ENCODE data around the gene RNF217.
"Not testable (repeated sequence)": the region's sequence is repeated elsewhere in the genome, so short reads cannot be mapped to it uniquely, and the experiment has no call there.

Gene RNF217

DNA sequence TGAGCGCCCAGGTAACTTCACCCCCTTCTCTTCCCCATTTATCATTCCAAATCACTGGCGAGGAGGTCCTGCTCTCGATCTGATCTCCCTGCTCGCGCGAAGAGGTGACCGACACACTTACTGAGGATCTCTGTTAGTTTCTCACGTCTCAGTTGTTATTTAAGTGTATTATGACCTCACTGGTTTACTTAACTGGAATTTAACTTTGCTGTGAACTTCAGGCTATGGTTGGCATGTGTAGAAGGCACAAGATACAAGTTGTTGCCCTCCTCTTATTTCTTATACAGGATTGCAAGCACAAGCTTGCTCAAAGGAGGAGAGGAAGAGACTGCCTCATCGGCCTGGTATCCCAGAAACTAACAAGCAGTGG, 1.2 kb downstream of the RNF217 start:
- DNase-seq, result peak; percentile 24

DNA sequence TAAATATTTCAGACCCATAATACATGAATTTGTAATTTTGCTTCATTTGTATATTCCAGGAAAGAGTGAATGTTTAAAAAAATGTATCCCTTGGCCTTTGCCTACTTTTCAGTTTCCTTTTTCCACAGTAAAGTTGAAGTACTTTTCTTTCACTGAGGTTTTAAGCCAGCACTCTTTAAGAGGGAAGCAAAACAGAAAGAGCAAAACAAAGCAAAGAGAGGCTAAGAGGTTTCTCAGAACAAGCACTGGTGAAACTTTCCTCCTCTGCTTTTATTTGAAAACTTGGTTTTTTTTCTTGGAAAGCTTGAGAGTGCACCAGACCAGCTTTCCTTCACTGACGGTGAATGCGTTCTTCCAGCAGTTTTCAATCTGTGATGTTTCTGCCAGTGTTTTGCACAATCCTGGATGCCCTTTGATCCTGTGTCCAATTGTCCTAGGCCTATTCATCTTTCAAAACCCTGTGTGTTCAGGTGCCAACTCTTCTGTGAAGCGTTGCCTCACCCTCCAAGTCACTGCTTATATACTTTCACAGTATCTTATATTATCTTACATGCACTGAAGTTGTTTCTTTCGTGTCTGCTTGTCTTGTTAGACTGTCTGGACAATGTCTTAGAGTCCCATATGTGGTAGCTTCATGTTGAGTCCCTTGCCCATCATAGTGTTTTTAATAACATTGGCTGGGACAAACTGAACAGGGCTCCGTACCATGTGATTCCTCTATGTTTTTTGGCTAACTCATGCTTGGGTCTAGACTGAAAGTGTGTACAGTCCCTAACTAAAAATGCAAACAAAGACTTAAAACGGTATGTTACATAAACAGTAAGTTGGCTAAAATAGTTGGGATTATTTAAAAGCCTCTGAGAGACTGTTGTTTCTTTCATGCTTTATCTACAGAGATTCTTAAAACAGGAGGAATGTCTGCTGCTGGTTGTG, 1.9 kb downstream of the RNF217 start:
- DNase-seq, result no peak

DNA sequence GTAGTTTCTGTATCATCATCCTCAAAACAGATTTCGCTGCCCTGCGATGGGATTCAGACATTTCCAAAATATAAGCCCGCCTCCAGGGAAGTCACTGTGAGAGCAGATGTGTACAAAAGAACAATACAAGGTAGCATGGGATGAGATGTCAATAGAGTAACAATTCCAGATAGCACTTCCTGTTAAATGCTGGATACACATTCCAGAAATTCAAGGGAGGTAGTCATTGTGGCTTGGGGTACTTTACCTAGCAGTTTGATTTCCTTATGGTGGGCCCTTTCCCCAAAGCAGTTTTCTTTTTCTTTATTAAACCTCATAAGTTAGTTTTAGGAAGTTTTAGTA, 2.5 kb downstream of the RNF217 start:
- DNase-seq, result no peak

DNA sequence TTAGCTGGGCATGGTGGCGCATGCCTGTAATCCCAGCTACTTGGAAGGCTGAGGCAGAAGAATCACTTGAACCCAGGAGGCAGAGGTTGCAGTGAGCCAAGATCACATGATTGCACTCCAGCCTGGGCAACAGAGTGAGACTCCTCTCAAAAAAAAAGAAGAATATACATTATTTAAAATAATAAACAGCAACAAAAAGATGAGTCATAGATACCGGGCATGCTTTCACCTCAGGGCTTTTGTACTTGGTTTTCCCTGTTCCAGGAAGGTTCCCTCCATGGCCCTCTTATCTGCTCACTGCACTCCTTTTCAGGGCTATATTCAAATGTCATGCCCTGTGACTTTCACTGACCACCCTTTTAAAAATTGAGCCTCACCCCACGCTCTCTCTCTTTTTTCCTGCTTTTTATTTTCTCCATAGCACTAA, 3.2 kb downstream of the RNF217 start:
- not testable (repeated sequence) for DNase-seq

DNA sequence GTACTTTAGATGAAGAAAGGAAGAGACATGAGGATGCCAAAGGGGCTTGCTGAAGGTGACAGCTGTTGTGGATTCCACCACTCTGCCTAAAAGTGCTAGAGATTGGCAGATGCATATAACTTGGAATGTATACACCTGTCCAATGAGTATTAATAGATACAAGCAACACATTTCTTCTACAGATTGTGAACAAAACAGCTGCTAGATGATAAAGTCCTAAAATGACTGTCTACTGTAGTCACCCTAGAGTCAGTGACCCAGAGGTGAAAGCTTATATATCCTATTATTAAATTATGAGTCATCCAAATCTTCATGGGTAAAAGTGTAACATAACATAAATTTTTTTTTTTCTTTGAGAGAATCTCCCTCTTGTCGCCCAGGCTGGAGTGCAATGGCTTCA, 5.2 kb downstream of the RNF217 start:
- DNase-seq, result no peak

DNA sequence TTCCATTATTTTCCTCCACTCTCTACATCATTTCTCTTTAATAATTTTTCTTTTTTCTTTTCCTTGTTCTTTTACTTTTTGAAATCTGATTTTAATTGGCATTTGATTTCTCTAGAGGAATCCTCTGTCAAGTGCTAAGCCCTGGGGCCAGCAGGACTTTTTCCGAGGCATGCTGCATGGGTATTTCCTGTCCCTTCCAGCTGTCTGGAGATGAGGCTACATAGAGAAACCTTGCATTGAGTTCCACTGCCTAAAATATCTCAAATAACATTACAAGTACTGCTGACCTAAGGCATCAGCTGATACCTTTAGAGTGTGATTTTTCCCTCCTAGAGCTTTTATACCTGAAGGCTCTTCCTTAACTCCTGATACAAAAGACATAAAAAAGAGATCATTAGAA, 6.2 kb downstream of the RNF217 start:
- no peak for DNase-seq

DNA sequence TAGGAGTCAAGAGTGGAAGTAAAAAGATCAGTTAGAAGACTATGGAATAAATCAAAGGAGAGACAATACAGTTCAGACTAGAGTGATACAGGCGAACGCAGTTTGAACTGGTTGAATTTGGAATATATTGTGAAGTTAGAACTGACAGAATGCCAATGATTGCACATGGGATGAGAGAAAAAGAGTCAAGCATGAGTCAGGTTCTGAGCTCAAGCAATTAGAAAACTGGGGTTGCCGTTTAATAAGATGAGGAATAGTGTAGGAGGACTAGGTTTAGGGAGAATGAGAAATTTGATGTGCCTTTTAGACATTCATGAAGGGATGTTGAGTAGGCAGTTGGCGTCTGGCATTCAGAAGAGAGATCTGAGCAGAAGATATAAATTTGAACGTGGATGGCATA, 8.0 kb downstream of the RNF217 start:
- DNase-seq, result no peak

DNA sequence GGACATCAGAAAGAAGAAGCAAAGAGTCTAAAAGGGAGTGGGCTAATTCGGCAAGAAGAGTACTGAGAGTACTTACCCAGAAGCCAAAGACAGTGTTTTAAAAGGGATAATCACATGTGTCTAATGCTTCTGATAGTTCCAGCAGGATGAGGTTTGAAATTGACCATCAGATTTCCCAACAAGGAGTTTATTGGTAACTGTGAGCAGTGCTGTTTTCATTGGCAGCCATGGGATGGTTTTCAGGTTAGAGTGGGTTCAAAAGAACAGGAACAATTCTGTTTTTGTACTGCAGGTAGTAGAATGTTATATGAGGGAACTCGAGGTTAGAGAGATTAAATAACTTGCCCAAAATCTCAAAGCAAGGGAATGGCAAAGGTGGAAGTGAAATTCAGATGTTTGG, 8.5 kb downstream of the RNF217 start:
- no peak for DNase-seq

DNA sequence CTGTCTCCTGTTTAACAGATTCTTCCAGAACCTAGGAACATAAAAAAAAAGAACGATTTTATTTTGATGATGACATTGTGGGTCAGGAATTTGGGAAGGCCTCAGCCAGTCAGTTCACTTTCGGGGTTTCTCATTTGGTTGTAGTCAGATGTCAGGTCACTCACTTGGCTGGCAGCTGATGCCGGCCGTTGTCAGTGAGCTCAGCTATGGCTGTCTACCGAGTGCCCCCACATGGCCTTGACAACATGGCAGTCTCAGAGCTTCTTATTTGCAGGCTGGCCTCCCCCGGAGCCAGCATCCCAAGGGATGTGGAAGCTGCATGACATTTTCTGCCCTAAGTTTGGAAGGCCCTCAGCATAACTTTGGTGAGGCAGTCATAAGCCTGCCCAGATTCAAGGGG, 11.5 kb downstream of the RNF217 start:
- no peak for DNase-seq

DNA sequence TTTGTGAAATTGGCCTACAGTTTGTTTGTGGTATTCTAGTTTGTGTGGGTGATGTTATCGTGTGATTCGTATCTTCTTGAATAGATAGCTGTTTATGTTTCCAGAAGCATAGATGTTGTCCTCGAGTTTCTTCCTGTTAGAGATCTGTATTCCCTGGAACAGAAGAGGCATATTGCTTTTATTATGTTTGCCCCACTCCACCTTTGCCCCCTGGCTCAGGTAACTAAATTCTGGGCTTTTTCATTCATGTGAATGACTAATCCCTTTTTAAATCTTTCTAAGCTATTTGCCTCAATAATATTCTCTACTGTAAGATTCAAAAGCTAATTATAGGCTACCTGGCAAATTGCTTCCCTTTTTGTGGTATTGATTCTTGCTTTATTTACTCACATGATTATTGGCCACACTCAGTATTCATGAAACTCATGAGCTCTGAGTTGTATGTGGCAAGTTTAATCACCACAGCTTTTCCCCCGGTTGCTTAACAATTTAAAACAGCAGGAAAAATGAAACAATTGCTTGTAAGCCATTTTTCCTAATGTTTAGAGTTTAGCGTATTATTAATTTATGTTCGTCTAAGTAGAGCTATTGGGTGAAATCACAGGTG, 12.6 kb downstream of the RNF217 start:
- no peak for DNase-seq

DNA sequence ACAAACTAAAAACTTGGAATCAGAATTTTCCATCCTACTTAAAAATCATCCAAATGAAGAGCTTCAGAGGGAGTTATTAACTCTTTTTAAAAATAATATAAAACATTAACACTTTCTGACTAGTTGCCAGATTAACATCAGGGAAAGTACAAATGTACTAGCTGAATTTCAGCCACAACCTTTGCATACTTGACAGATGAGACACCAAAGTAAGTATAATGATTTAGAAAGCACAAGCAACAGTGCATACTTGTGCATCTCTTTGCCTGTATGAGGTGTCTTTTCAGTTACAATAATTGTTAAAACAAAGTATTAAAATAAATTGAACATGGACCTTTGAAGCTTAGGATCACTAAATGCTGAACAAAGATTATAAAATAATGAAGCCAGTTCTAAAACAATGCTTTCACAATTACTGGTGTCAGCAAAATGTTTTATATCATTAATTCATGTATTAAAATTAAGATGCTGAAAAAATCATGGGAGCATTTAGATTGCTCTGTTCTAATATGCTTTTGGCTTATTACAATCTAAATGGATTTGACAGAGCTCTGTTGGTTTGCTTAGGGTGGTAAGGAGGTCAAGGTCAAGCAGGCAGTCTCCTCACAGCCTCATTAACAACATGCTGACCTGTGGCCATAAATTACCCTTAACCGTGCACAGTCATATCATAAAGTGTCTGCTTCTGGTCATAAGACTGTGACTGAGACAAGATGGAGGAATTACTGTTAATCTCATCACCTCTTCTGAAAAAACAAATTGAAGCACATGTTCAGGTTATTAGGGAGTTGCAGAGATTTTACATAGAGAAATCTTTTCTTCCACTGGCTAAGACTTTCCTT, 15.1 kb downstream of the RNF217 start:
- DNase-seq, result no peak

DNA sequence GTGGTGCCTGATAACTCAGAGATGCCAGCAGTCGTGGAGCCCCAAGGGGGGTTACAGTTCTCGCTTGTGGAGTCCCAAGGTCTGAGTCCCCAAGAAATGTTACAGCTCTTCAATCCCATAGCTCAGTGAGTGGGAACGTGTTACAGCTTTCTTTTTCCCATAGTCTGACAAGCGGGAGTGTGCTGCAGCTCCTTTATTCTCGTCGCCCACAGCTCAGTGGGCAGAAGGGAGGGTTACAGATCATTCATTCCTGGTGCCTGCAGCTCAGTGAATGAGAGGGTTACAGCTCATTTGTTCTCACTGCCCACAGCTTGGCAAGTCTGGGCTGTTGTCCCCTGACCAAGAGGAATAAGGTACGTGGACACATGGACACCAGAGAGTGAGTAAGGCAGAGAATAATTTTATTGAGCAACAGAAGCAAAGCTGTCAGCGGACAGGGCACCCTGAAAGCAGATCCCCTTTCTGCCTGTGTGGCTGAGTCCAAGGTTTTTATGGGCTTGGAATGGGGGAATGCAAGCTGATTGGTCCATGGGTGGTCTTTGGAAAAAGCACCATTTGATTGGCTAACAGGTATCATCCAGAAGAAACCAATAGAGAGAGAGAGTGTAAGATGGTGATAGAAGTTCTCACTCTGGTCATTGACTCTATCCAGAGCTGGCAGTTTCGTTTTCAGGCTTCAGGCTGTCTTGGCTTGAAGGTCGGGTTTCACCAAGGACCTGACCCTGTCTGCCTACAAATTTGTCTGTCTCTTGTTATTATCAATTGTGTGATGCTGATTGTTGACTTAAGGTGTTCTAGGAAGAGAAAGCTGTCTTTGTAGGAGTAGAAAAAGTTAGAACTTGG, 16.4 kb downstream of the RNF217 start:
- DNase-seq, result no peak

DNA sequence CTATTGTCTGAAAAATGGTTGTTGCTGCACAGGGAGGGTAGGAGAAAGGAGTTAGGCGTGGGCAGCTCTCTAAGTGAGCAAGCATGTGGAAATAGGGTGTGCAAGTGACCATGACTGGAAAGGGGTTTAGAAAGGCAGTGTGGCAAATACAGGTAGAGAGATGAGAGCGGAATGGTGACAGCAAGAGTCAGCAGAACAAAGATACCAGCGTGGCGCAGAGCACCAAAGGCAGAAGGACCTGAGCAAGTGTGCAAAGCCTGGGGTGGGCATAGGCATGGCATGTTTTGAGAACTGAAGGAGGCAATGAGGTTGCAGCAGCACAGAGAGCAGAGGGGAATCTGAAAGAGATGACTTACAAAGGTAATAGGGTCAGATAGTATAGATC, 17.0 kb downstream of the RNF217 start:
- no peak for DNase-seq

DNA sequence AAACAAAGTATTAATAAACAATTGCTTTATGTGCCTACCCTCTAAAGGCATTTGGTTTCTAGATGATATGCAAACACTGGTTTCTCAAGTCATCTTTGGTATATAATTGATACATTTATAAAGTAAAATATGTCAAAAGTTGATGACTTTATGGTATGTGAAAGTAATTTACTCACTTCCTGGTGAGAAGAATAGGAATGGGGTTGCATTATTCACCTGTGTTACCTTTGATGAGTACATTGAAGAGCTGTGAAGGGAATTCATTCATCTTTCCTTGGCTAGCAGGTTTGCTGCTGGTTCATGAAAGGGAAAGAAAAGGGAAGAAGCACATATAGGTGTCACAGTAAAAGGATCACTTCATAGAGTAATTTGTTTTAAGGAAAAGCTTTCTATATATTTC, 20.4 kb downstream of the RNF217 start:
- no peak for DNase-seq

DNA sequence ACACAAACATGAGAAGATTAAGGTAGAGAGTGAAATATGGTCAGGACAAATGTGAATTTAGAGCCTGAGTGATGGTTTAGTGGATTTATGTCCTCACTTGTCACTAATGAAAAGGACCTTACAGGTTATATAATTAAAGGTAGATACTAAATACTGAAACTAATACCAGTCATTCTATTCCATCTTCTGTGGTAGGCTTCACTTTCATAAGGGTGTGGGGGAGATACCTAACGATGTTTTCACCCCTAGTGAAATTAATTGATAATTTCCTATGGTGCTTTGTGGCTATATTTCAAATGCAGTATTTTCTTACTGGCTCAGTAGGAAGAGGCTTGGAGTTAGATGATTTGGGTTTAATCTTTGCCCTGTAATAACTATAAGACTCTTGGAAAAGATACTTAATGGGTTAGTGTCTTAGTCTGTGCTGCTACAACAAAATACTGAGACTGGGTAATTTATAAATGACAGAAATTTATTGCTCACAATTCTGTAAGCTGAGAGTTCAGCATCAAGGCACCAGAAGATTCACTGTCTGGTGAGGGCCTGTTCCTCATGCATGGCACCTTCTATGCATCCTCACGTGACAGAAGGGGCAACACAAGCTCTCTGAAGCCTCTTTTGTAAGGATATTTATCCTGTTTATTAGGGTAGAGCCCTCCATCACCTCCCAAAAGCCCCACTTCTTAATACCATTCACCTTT, 21.3 kb downstream of the RNF217 start:
- DNase-seq, result no peak

DNA sequence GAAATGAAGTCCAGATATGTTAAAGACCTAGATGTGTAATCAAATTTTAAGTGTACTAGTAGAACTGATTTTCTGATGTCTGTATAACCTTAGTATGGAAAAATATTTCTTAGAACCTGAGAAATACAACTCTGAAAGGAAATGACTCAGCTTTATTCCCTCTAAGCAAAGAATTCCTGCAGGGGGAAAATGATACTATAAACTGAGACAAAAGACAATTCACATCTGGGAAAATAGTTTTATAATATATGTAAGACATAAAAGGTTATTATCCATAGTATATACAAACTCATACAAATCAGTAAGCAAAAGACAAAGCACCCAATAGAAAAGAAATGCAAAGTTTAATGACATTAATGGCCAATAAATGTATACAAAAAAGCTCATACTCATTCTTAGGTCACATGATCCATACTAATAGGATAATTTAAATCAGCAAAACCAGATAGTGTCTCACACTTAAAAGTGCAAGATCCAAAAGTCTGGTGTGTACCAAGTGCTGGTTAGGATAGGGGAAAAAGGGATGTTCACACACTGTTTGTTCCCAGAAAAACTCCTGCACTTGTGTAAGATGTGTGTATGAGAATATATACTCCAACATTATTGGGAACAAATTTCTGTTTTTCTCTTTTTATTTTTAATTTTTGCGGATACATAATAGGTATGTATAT, 22.6 kb downstream of the RNF217 start:
- DNase-seq, result no peak

DNA sequence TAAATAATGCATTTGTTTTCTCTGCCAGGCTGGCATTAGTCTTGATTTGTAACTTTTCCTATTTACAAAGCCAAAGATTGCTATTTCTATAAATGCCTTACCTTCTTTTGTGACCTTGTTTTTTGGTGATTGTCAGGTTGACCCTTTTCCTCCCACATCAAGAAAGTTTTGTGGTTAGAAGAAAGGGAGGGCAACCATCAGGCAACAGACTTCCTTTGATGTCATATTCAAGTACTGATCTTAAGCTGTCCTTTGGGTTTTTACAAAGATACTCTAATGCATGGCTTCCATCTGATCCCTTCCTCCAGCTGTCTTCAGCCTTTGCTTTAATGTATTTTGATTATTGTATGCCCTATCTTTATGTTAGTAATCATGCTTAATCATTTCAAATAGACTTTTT, 23.9 kb downstream of the RNF217 start:
- no peak for DNase-seq

DNA sequence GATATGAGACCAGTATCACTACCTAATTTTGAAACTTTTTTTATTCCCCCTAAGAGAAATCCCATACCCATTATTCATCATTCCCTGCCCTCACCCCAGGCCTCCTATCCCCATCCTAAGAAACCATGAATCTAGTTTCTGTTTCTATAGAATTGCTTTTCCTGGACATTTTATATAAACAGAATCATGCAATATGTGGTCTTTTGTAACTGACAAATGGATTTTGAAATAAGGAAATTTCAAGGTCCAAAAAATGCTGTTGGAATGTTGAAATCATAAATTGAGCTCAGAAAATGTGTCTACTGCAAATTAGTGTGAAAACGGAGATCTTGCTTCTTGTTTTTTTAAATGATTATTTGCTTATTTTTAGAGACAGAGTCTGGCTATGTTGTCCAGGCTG, 25.1 kb downstream of the RNF217 start:
- DNase-seq, result no peak

DNA sequence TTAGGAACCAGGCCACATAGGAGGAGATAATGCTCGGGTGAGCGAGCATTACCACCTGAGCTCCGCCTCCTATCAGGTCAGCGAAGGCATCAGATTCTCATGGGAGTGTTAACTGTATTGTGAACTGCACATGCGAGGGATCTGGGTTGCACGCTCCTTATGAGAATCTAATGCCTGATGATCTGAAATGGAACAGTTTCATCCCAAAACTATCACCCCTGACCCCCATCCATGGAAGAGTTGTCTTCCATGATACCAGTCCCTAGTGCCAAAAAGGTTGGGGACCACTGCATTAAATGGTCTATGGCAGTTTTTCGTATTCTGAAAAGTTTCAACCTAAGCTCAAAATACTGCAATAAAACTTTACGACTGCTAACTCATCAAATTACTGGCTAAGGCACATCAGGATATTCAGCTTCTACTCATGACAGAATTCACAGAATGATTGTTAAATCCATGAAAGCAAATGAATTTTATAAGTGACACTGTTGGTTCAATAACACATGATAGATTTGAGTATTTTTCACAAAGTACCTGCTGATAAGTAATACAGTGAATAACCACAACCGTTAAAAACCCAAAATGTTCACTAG, 25.9 kb downstream of the RNF217 start:
- no peak for DNase-seq

DNA sequence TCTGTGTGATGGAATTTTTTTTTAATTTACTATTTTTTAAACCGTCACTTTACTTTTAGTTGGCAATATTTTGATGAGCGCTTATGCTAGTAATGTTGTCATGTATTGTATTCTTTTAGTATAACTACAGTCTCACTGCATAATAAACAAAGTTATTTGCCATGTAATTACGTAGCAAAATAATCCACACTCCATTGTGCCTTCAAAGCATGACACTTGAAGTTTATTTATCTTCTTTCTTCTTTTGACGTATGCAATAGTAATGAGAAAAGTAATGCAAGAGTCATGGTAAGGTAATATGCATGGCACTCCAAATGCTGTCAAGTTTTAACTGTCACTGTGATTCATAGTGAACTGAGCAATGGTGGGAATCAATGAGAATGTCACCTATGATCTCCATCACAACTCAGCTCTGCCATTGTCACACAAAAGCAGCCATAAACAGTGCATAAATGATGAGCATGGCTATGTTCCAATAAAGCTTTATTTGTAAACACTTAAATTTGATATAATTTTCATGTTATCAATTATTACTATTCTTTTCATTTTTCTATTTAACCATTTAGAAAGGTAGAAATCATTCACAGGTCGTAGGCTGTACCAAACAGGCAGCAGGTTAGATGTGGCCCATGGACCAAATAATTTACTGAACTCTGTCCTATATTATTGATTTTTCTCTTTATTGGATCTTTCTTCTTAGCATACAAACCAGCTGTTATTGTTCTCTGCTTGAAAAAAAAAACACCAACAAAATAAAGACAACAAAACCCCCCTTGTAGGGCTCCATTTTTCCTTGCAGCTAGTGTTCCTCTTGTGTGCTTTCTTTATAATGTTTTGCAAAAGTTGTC, 27.1 kb downstream of the RNF217 start:
- no peak for DNase-seq

Measured in NCI-H510A treated with DMSO at 0.1 percent for 48 hours (cell line).